Measurements from ENCODE around the gene ARAP2. TPM values are rescaled to one million over a fixed set of nuclear protein-coding genes. Genes with fewer than 3 reads are reported as not detected.

Gene ARAP2
- total RNA-seq, 1 donor from 2014 or later = 80.8 TPM

GRCh38 chr4:36224972-36225903 is 19.1 kb downstream of the ARAP2 start:
- intact Hi-C loops (cut with micrococcal nuclease) = no loop called here

- intact Hi-C loops (cut with micrococcal nuclease) = loop anchor here (2.0 kb wide), 1 partner anchor 14 kb away; no protein-coding TSS in a partner anchor
These were observed 21.6 kb downstream of the ARAP2 start for GRCh38 chr4:36222702-36223101.

GRCh38 chr4:36220776-36221175 is 23.5 kb downstream of the ARAP2 start:
- intact Hi-C loops (cut with micrococcal nuclease) = no loop called here

GRCh38 chr4:36218121-36218520 is 26.2 kb downstream of the ARAP2 start:
- intact Hi-C loops (cut with micrococcal nuclease) = no loop called here

- intact Hi-C loops (cut with micrococcal nuclease) = no loop called here
These were observed 28.7 kb downstream of the ARAP2 start for GRCh38 chr4:36215627-36216026.

- intact Hi-C loops (cut with micrococcal nuclease) = no loop called here
These were observed 29.4 kb downstream of the ARAP2 start for GRCh38 chr4:36214735-36215485.

- intact Hi-C loops (cut with micrococcal nuclease) = no loop called here
These were observed 30.3 kb downstream of the ARAP2 start for GRCh38 chr4:36213977-36214376.

GRCh38 chr4:36211084-36211483 is 33.2 kb downstream of the ARAP2 start:
- intact Hi-C loops (cut with micrococcal nuclease) = no loop called here

- intact Hi-C loops (cut with micrococcal nuclease) = loop anchor here (1.0 to 2.0 kb wide), 3 partner anchors 13 to 76 kb away; no protein-coding TSS in a partner anchor
These were observed 34.2 kb downstream of the ARAP2 start for GRCh38 chr4:36209941-36210649.

GRCh38 chr4:36208893-36209473 is 35.3 kb downstream of the ARAP2 start:
- intact Hi-C loops (cut with micrococcal nuclease) = loop anchor here (1.0 to 2.0 kb wide), 2 partner anchors 14 to 77 kb away; no protein-coding TSS in a partner anchor

GRCh38 chr4:36207831-36208520 is 36.3 kb downstream of the ARAP2 start:
- intact Hi-C loops (cut with micrococcal nuclease) = loop anchor here (2.0 kb wide), 1 partner anchor 15 kb away; no protein-coding TSS in a partner anchor

- intact Hi-C loops (cut with micrococcal nuclease) = no loop called here
These were observed 36.9 kb downstream of the ARAP2 start for GRCh38 chr4:36207367-36207766.

GRCh38 chr4:36206603-36207311 is 37.6 kb downstream of the ARAP2 start:
- intact Hi-C loops (cut with micrococcal nuclease) = no loop called here

- intact Hi-C loops (cut with micrococcal nuclease) = no loop called here
These were observed 38.3 kb downstream of the ARAP2 start for GRCh38 chr4:36206012-36206411.

- intact Hi-C loops (cut with micrococcal nuclease) = no loop called here
These were observed 45.5 kb downstream of the ARAP2 start for GRCh38 chr4:36198861-36199260.

- intact Hi-C loops (cut with micrococcal nuclease) = no loop called here
These were observed 46.1 kb downstream of the ARAP2 start for GRCh38 chr4:36198068-36198808.

GRCh38 chr4:36197501-36197900 is 46.8 kb downstream of the ARAP2 start:
- intact Hi-C loops (cut with micrococcal nuclease) = no loop called here

- intact Hi-C loops (cut with micrococcal nuclease) = no loop called here
These were observed 48.0 kb downstream of the ARAP2 start for GRCh38 chr4:36196145-36196913.
